DMS153 (cell line): ENCODE data around the gene DRAM2.
"Not testable (repeated sequence)": the region's sequence is repeated elsewhere in the genome, so short reads cannot be mapped to it uniquely, and the experiment has no call there.

Experiments used
- DNase-seq: peaks from one replicate; lab custom pipeline; 2025; lab: John Stamatoyannopoulos, UW

DRAM2 gene

GRCh38 chr1:111142356-111142975, 2.6 kb upstream of the DRAM2 start:
- no peak for DNase-seq

- DNase-seq: no peak
These were observed 1.6 kb upstream of the DRAM2 start for GRCh38 chr1:111141245-111142220.

DNA sequence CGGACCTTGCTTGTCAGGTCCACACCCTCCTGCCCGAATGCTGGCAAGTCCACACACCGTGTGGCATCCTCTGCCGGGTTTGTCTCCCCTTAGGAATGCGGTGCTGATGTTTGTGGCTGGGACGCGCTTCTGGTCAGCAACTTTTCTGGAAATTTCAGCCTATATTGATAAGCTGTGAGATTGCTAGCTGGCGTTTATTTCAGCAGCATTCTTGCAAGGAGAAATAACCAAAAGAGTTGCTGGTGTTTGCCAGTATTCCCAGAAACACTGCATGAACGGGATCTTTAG, 731 bp upstream of the DRAM2 start:
- peak; percentile 4 for DNase-seq

GRCh38 chr1:111139324-111139955, 453 bp downstream of the DRAM2 start:
- peak; percentile 64 for DNase-seq

- no peak for DNase-seq
These were observed 6.0 kb downstream of the DRAM2 start for GRCh38 chr1:111133866-111134265.

DNA sequence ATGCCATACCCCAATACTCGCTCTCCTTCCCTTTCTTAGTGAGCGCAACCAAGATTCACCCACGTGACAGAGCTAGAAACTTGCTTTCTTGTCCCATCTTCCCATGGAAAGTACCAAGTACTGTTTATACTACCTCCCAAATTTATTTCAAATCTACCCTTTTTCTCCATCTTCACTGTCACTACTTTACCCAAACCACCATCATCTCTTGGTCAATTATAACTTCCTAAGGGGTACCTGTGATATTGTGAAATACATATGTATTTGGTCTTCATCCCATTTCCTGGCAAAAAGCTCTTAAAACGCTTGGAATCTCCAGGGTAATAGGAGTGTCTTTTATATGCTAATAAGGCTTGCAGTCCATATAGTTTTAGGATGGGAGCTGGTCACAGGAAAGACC, 8.2 kb downstream of the DRAM2 start:
- DNase-seq: no peak

DNA sequence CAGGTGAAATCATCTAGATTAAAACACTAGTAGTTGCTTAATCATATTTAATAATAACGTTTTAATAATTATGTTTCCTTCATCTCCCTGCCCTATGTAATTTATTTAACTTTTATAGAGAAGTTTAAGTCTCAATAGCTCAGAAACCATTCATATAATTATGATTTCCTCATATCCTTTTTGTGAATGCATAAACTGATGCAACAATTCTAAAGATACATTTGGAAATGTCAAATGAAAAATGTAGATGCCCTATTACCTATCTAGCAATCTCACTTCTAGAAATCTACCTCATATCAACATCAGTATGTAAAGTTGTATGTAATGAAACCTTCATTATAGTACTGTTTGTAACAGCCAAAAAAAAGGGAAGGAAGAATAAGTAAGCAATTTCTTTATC, 10.5 kb downstream of the DRAM2 start:
- no peak for DNase-seq

DNA sequence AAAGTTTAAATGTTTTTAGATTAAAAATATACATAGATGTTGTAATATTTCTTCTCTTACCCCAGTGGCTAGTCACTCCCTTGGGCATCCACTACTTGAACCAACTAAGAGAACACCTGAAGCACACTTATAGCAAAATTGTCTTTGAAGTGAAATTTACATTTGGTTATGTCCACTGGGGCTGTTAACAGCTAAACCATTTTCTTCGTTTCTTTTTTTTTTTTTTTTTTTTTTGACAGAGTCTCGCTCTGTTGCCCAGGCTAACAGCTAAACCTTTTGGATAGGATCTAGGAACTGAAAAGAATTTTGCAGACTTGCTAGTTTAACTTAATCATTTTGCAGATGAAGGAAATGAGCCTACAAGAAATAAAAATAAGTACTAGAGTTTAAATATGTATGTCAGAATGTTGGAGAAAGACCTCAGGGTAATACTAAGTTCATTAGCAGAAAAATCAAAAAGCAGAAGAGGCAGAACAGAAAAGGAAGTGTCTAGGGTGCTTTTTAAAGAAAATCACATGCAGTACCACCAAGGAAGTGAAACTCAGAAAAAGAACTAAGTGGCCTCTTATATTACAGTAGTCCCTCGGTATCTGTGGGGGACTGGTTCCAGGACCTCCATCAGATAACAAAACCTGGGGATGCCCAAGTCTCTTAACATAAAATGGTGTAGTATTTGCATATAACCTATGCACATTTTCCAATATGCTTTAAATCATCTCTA, 11.8 kb downstream of the DRAM2 start:
- no peak for DNase-seq

DNA sequence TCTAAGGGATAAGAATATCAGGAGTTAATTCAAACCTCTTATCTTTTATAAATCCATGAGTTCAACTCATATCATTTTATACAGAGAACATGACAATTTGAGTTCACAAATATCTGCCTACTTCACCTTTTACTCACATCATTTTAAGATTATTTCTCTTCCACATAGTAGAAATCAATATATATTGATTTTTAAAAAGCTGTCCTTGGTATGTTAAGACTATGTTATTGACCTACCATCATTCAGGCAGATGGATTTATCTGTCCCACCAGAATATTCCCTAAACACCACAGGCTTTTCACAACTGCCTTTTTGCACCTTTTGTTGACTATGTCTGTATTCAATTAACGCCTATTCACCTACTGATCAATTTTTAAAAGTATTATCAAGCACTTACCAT, 13.5 kb downstream of the DRAM2 start:
- no peak for DNase-seq

DNA sequence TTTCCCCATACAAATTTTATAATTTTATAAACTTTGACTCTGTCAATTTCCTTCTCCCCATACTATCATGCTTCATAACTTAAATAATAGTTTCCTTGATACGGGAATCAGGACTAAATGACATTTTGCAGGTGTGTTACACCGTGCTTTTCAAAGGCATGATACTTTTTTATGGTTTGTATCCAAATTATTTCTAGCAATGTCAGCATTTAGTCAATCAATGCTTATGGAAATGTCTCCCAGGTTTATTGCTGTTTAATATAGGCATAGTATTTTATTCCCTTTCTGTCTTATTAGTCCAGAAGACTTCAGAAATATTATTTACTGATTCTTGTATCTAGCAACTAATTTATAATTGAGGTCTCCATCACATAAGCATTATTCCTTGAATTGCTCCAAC, 23.4 kb downstream of the DRAM2 start:
- DNase-seq: no peak

DNA sequence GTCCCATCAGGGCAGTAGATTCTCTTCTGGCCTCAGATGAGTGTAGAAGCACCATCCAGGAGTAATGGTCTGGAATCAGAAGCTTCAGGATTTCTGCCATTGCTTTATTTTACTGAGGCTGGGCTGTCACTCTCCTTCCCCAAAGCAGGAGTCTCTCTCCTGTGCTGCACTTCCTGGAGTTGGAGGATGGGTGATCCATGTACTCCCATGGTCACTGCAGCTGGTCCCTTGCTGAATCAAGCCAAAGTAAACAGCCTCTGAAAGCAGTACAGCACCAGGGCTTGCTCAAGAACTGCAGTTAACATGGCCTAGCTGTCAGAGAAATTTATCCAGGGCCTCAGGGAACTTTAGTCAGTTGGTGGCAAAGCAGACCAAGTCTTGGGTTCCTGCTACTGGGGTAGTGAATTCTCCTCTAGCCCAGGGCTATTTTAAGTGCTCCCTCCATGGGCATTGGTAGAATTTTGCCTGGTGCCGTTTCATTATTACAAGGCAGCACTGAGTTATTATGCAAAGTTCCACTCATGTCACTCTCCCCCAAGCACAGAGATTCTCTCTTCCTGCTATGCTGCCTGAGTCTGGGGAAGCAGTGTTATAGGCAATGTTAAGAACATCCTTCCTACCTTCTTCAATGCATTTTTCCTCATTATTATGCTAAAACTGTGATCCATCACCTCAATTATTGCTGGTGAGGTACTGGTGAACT, 29.5 kb downstream of the DRAM2 start:
- DNase-seq: peak; percentile 38

GRCh38 chr1:111104981-111105380, 34.9 kb downstream of the DRAM2 start:
- no peak for DNase-seq

- no peak for DNase-seq
These were observed 37.8 kb downstream of the DRAM2 start for GRCh38 chr1:111101854-111102642.

DNA sequence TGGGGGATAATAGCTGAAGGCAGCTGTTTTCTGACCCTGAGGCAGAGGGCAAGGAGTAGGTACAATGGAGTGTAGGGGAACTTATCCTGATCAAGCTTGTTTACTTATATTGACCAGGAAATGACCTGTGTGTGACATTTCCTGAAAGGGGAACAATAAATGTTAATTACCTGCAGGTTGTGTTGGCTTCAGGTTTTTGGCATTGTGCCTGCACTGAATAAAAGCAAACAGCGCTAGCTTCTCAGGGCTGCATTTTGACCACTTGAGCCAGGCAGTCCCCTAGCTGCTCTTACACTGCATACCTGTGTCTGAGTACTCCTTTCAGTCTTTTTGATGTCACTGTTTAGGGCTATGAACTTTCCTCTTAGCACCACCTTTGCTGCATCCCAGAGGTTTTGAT, 40.6 kb downstream of the DRAM2 start:
- DNase-seq: peak; percentile 61

DNA sequence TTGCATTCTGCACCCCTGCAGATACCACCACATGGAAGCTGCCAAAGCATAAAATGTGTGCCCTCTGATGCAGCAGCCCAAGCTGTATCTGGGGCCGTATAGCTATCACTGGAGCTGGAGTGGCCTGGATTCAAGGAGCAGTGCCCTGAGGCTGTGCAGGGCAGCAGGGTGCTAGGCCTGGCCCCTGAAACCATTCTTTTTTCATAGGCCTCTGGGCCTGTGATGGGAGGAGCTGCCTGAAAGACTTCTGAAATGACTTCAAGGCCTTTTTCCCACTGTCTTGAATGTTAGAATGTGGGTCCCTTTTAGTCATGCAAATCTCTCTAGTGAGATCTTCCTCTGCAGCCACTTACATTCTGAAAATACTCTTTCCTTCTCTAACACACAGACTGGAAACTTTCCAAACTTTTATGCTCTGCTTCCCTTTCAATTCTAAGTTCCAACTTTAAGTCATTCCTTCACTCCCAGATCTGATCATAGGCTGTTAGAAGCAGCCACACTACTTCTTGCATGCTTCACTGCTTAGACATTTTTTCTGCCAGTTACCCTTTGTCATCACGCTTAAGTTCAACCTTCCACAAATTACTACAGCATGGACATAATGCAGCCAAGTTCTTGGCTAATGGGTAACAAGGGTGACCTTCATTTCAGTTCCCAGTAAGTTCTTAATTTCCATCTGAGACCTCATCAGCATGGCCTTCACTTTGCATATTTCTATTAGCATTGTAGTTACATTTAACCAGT, 42.4 kb downstream of the DRAM2 start:
- DNase-seq: no peak

- DNase-seq: not testable (repeated sequence)
These were observed 44.5 kb downstream of the DRAM2 start for GRCh38 chr1:111095421-111095820.

GRCh38 chr1:111089638-111090037, 50.3 kb downstream of the DRAM2 start:
- DNase-seq: no peak

DNA sequence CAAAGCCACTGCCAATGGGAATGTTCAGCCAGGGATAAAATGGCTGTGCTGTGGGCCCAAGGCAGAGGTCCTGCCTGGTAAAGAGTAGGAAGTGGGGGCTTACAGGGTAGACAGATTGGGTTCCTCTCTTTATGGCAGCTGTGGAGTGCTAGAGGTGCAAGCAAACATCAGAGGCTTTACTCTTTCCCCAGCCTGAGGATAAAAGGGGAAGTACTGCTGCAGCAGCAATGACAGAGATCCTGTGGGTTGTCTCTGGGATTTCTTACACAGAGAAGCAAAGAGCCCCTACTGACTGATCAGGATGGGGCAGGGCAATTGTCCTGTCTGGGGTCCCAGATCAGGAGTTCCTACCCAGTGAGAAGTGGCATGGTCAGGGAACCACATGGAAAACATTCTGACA, 54.2 kb downstream of the DRAM2 start:
- no peak for DNase-seq

- no peak for DNase-seq
These were observed 54.9 kb downstream of the DRAM2 start for GRCh38 chr1:111084999-111085398.
